Measurements from ENCODE around the gene VPS37C. TPM values are rescaled to one million over a fixed set of nuclear protein-coding genes. Genes with fewer than 3 reads are reported as not detected.

VPS37C gene
- polyA plus RNA-seq, 1 of the 3 experiments (the other 2 are of a cell fraction) = 15.2 TPM

GRCh38 chr11:61138935-61139334 is 22.3 kb downstream of the VPS37C start:
- 79% methylated on average over 7 of the region's 7 CpGs for WGBS (ENCODE audit: low lambda C conversion rate)
- H3K27ac ChIP-seq (ENCODE audit: low read depth in 2 of 2, low read length in 1 of 2) = no peak overlapping the region
- ChIA-PET CTCF (interaction anchor here (1.4 to 5.5 kb wide), 3 partner anchors 9 to 308 kb away, joined by 5 to 36 read pairs (median 14); no protein-coding TSS in a partner anchor), POLR2A (interaction anchor here (0.6 kb wide), 1 partner anchor 18 kb away, joined by 3 read pairs; no protein-coding TSS in a partner anchor)
- DNase-seq = no peak
- H2AFZ ChIP-seq (ENCODE audit: low read depth) = no peak overlapping the region
- H3K4me2 ChIP-seq = no peak overlapping the region
- H3K9me3 ChIP-seq = no peaks in the 10 kb centered on the region
- H3K9ac ChIP-seq = no peak overlapping the region
- H3K36me3 ChIP-seq (replicated peaks in 1 of 2; ENCODE audit: control insufficient read depth in 1 of 2, insufficient read depth in 2 of 2, low read length in 1 of 2) = peaks cover 0 to 9% of the 10 kb centered on the region in 2 experiments
- peaks cover 30% of the 10 kb centered on the region; the same call in 1 of the 2 replicates for H4K20me1 ChIP-seq (ENCODE audit: insufficient read depth)
- TF ChIP-seq FOXM1 (IDR thresholded peaks at IDR 0.05; ENCODE audit: low read depth) (no peak), RXRA (IDR thresholded peaks at IDR 0.05; ENCODE audit: borderline replicate concordance, low read depth) (no peak), ELF1 (IDR thresholded peaks at IDR 0.05) (no peak), GATA2 (CRISPR knock-in tag; IDR thresholded peaks at IDR 0.05) (no peak), SIN3A (IDR thresholded peaks at IDR 0.05; ENCODE audit: borderline replicate concordance, low read depth, low read length) (no peak), YY1 (IDR thresholded peaks at IDR 0.05; ENCODE audit: low read depth) (no peak), EZH2phosphoT487 (IDR thresholded peaks at IDR 0.05; ENCODE audit: borderline replicate concordance, low read depth) (no peak), FOSL2 (IDR thresholded peaks at IDR 0.05; ENCODE audit: borderline replicate concordance, low read depth) (no peak), TEAD4 (IDR thresholded peaks at IDR 0.05; ENCODE audit: borderline replicate concordance, insufficient read depth) (no peak), MAX (IDR thresholded peaks at IDR 0.05; ENCODE audit: low read depth) (no peak), NRF1 (IDR thresholded peaks at IDR 0.05; ENCODE audit: low read depth, low read length) (no peak), FOXJ3 (CRISPR knock-in tag; IDR thresholded peaks at IDR 0.05) (no peak)
- H3F3A ChIP-seq (replicated peaks; ENCODE audit: insufficient read depth) = no peaks in the 10 kb centered on the region
- H3K4me3 ChIP-seq (ENCODE audit: low read depth in 2 of 2, low read length in 1 of 2) = no peak overlapping the region
- H3K4me1 ChIP-seq (ENCODE audit: control insufficient read depth in 1 of 2, insufficient read depth in 2 of 2, low read depth in 1 of 2, low read length in 1 of 2) = no peaks in the 10 kb centered on the region; a peak in 2 of 4 replicates
- peaks cover 23% of the 10 kb centered on the region; the same call in 1 of the 2 replicates for H3K79me2 ChIP-seq (ENCODE audit: insufficient read depth)
- H3K27me3 ChIP-seq (ENCODE audit: insufficient read depth) = no peaks in the 10 kb centered on the region
- H3K9me2 ChIP-seq = no peaks in the 10 kb centered on the region

GRCh38 chr11:61134801-61135257 is 26.4 kb downstream of the VPS37C start:
- H3K4me1 ChIP-seq (ENCODE audit: control insufficient read depth in 1 of 2, insufficient read depth in 2 of 2, low read depth in 1 of 2, low read length in 1 of 2) = peaks cover 0 to 7% of the 10 kb centered on the region in 2 experiments; a peak in 2 of 4 replicates
- H3K36me3 ChIP-seq (replicated peaks in 1 of 2; ENCODE audit: control insufficient read depth in 1 of 2, insufficient read depth in 2 of 2, low read length in 1 of 2) = peaks cover 0 to 26% of the 10 kb centered on the region in 2 experiments
- H3K27ac ChIP-seq (ENCODE audit: low read depth in 2 of 2, low read length in 1 of 2) = no peak overlapping the region
- no peaks in the 10 kb centered on the region for H3K9me3 ChIP-seq
- POLR2A ChIA-PET = no interaction called here
- DNase-seq = no peak
- H3K27me3 ChIP-seq (ENCODE audit: insufficient read depth) = no peaks in the 10 kb centered on the region
- no peak overlapping the region for H3K4me3 ChIP-seq (ENCODE audit: low read depth in 2 of 2, low read length in 1 of 2)
- peaks cover 16% of the 10 kb centered on the region; the same call in 1 of the 2 replicates for H4K20me1 ChIP-seq (ENCODE audit: insufficient read depth)
- H3F3A ChIP-seq (replicated peaks; ENCODE audit: insufficient read depth) = no peaks in the 10 kb centered on the region
- H3K4me2 ChIP-seq = no peak overlapping the region
- H3K9ac ChIP-seq = no peak overlapping the region
- no peak overlapping the region for H2AFZ ChIP-seq (ENCODE audit: low read depth)
- H3K79me2 ChIP-seq (ENCODE audit: insufficient read depth) = no peaks in the 10 kb centered on the region
- CTCF ChIA-PET = interaction anchor here (0.6 to 1.6 kb wide), 5 partner anchors 9 to 202 kb away, joined by 3 to 4 read pairs (median 3); no protein-coding TSS in a partner anchor
- TF ChIP-seq MAX (IDR thresholded peaks at IDR 0.05; ENCODE audit: low read depth) (no peak), RFX5 (IDR thresholded peaks at IDR 0.05; ENCODE audit: low read length) (no peak), REST (IDR thresholded peaks at IDR 0.05; ENCODE audit: low read depth, low read length) (no peak)
- H3K9me2 ChIP-seq = no peaks in the 10 kb centered on the region
- WGBS (ENCODE audit: low lambda C conversion rate) = 96% methylated on average over 6 of the region's 12 CpGs
